K562 (cell line): ENCODE results near the gene DYNLT2B. TPM values are rescaled to one million over a fixed set of nuclear protein-coding genes. Genes with fewer than 3 reads are reported as not detected.

Experiments used
- EZH2 ChIP-seq: IDR thresholded peaks from 2 replicates; pipeline ENCODE4 v1.6.1; 2012; ENCODE audit warnings: low read depth, mild to moderate bottlenecking, inconsistent platforms, low read length, borderline replicate concordance
- GATAD2A ChIP-seq: fragments of 450-650 bp; IDR thresholded peaks from 2 replicates; pipeline ENCODE4 v1.6.1; 2017
- SUPT5H ChIP-seq: fragments of 450-650 bp; IDR thresholded peaks from 2 replicates; pipeline ENCODE4 v1.6.1; 2016
- ZNF41 ChIP-seq: fragments of 250-450 bp; sonication (Bioruptor Pico); conservative IDR thresholded peaks from 2 replicates; pipeline ENCODE4 v1.4.0; 2020; ENCODE audit warnings: mild to moderate bottlenecking
- polyA plus RNA-seq, 8 experiments: library from polyadenylated mRNA; depleted of rRNA in 4 of 8; stranded (reverse) in 5 of 8; unstranded in 3 of 8; fragments of >200 nt; fragmentation: Nextera tagmentation in 2 of 8; fragmentation: Illumina TruSeq in 1 of 8; extraction: Ambion mirVana in 2 of 8; extraction: Trizol in 1 of 8; gene quantifications; 2 replicates each; pipeline versions ENCODE4 v1.2.1 to v1.2.3, GENCODE V29; 2011 to 2014; ENCODE audit warnings: inconsistent platforms in 1 of 8, missing spikeins in 1 of 8
- total RNA-seq, 7 experiments: library from RNA; depleted of rRNA in 6 of 7; stranded (reverse); fragments of >200 nt in 6 of 7; fragmentation: Illumina TruSeq in 2 of 7; extraction: Trizol in 2 of 7; gene quantifications; 2 replicates each; pipeline versions ENCODE4 v1.2.1 to v1.2.3, GENCODE V29; 2011 to 2021; ENCODE audit warnings: low replicate concordance in 1 of 7
- TF ChIP-seq, protein P1 (sequence below), 2 experiments: fragments of 450-650 bp in 1 of 2; sonication (generic) in 1 of 2; formaldehyde crosslinking in 1 of 2; IDR thresholded peaks; 2 replicates each; pipeline versions ENCODE4 v1.7.1 to v1.9.0; 2016 to 2022; ENCODE audit warnings: inconsistent platforms in 1 of 2, mild to moderate bottlenecking in 1 of 2, missing genetic modification reagents in 1 of 2
- TF ChIP-seq, protein P2 (sequence below): IDR thresholded peaks from 2 replicates; pipeline ENCODE4 v1.6.1; 2011; ENCODE audit warnings: borderline replicate concordance, low read depth, mild to moderate bottlenecking, moderate library complexity, low read length; ENCODE audit not compliant: insufficient read depth, poor library complexity, severe bottlenecking

The DYNLT2B gene
- total and polyA plus RNA-seq, 9 of the 15 experiments (the other 6 are each of a cell fraction or from before 2014, with no cell fraction given) = 6.5 to 19.9 (median 8.7) TPM

DNA sequence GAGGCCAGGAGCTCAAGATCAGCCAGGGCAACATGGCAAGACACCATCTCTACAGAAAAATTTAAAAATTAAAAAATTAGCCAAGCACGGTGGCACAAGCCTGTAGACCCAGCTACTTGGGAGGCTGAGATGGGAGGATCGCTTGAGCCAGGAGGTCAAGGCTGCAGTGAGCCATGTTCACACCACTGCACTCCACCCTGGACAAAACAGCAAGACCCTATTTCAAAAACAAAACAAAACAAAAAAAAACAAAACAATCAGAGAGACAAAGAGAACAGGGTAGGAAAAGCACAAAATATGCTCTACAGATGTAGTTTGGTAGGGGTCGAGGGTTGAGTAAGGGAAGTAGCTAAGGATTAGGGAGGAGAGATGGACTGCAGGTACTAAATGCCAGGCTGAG is 3.4 kb downstream of the DYNLT2B start (continued):
- TF ChIP-seq, protein P1, sequence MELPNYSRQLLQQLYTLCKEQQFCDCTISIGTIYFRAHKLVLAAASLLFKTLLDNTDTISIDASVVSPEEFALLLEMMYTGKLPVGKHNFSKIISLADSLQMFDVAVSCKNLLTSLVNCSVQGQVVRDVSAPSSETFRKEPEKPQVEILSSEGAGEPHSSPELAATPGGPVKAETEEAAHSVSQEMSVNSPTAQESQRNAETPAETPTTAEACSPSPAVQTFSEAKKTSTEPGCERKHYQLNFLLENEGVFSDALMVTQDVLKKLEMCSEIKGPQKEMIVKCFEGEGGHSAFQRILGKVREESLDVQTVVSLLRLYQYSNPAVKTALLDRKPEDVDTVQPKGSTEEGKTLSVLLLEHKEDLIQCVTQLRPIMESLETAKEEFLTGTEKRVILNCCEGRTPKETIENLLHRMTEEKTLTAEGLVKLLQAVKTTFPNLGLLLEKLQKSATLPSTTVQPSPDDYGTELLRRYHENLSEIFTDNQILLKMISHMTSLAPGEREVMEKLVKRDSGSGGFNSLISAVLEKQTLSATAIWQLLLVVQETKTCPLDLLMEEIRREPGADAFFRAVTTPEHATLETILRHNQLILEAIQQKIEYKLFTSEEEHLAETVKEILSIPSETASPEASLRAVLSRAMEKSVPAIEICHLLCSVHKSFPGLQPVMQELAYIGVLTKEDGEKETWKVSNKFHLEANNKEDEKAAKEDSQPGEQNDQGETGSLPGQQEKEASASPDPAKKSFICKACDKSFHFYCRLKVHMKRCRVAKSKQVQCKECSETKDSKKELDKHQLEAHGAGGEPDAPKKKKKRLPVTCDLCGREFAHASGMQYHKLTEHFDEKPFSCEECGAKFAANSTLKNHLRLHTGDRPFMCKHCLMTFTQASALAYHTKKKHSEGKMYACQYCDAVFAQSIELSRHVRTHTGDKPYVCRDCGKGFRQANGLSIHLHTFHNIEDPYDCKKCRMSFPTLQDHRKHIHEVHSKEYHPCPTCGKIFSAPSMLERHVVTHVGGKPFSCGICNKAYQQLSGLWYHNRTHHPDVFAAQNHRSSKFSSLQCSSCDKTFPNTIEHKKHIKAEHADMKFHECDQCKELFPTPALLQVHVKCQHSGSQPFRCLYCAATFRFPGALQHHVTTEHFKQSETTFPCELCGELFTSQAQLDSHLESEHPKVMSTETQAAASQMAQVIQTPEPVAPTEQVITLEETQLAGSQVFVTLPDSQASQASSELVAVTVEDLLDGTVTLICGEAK (IDR thresholded peaks at IDR 0.05) = no peak
- TF ChIP-seq, protein P1 (CRISPR knock-in tag; IDR thresholded peaks at IDR 0.05) = no peak
- TF ChIP-seq EZH2 (no peak), SUPT5H (no peak), GATAD2A (no peak), ZNF41 (no peak)
- TF ChIP-seq, protein P2, sequence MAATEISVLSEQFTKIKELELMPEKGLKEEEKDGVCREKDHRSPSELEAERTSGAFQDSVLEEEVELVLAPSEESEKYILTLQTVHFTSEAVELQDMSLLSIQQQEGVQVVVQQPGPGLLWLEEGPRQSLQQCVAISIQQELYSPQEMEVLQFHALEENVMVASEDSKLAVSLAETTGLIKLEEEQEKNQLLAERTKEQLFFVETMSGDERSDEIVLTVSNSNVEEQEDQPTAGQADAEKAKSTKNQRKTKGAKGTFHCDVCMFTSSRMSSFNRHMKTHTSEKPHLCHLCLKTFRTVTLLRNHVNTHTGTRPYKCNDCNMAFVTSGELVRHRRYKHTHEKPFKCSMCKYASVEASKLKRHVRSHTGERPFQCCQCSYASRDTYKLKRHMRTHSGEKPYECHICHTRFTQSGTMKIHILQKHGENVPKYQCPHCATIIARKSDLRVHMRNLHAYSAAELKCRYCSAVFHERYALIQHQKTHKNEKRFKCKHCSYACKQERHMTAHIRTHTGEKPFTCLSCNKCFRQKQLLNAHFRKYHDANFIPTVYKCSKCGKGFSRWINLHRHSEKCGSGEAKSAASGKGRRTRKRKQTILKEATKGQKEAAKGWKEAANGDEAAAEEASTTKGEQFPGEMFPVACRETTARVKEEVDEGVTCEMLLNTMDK = no peak
